ENCODE results near the gene SSBP3.

Gene SSBP3

DNA sequence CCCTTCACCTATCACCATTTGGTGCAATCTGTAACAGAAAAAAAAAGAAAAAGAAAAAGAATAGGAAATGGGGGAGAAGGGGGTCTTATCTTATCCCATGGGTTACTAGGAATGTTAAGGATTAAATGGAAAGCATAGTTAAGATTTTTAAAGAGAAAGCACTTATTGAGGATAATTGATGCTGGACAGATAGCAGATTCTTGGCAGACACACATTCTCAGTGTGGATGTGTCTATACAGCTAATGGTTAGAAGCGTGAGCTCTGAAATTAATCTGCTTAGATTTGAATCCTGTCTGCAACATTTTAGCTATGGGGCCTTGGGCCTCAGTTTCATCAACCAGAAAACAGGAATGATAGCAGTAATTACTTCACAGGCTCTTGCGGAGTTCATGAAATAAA lies 67.1 kb downstream of the SSBP3 start:
- Histone ChIP-seq H3K9me3 (ENCODE audit: insufficient read depth, low read length) (no peaks in the 10 kb centered on the region), H3F3A (ENCODE audit: insufficient read depth) (no peaks in the 10 kb centered on the region), H3K36me3 (ENCODE audit: low read length) (no peaks in the 10 kb centered on the region), H3K9ac (ENCODE audit: low read length) (no peak overlapping the region), H2AFZ (ENCODE audit: low read depth, low read length, severe bottlenecking) (no peak overlapping the region), H3K27me3 (ENCODE audit: low read length) (no peaks in the 10 kb centered on the region), H3K27ac (ENCODE audit: low read depth, low read length) (no peak overlapping the region), H3K79me2 (ENCODE audit: insufficient read depth, low read length) (no peaks in the 10 kb centered on the region), H4K20me1 (ENCODE audit: low read depth, low read length) (no peaks in the 10 kb centered on the region), H3K4me2 (ENCODE audit: low read depth, low read length, poor library complexity, severe bottlenecking) (no peak overlapping the region), H3K4me3 (ENCODE audit: insufficient read depth, low read length, poor library complexity, severe bottlenecking) (no peak overlapping the region), H3K9me2 (replicated peaks; ENCODE audit: insufficient read depth, low read length) (no peaks in the 10 kb centered on the region)
- TF ChIP-seq, protein P1, sequence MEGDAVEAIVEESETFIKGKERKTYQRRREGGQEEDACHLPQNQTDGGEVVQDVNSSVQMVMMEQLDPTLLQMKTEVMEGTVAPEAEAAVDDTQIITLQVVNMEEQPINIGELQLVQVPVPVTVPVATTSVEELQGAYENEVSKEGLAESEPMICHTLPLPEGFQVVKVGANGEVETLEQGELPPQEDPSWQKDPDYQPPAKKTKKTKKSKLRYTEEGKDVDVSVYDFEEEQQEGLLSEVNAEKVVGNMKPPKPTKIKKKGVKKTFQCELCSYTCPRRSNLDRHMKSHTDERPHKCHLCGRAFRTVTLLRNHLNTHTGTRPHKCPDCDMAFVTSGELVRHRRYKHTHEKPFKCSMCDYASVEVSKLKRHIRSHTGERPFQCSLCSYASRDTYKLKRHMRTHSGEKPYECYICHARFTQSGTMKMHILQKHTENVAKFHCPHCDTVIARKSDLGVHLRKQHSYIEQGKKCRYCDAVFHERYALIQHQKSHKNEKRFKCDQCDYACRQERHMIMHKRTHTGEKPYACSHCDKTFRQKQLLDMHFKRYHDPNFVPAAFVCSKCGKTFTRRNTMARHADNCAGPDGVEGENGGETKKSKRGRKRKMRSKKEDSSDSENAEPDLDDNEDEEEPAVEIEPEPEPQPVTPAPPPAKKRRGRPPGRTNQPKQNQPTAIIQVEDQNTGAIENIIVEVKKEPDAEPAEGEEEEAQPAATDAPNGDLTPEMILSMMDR (IDR thresholded peaks at IDR 0.05; ENCODE audit: insufficient read depth, low read length, poor library complexity, severe bottlenecking) = no peak
- no peak for TF ChIP-seq EZH2phosphoT487 (conservative IDR thresholded peaks at IDR 0.05; ENCODE audit: low read length)

DNA sequence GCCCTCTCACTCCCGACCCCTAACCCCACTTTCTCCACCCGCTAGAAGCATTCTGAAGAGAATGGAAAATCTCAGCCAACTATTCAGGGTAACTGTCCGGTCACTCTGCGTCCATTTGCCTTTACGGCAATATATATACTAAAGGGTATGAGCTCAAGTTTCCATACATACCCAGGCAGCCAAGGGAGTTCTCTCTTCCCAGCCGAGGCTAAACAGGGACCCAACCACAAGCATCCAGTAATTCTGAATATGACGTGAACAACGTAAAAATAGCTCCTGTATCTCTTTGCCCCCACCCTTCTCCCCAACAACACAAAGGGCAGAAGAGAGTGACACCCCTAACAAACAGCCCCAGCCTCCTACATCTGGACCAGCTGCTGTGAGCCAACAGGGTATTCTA lies 67.7 kb downstream of the SSBP3 start:
- H3K4me2 ChIP-seq (ENCODE audit: low read depth, low read length, poor library complexity, severe bottlenecking) = no peak overlapping the region
- no peaks in the 10 kb centered on the region for H3F3A ChIP-seq (ENCODE audit: insufficient read depth)
- H4K20me1 ChIP-seq (ENCODE audit: low read depth, low read length) = no peaks in the 10 kb centered on the region
- H3K9me3 ChIP-seq (ENCODE audit: insufficient read depth, low read length) = no peaks in the 10 kb centered on the region
- H3K9ac ChIP-seq (ENCODE audit: low read length) = no peak overlapping the region
- H3K27me3 ChIP-seq (ENCODE audit: low read length) = no peaks in the 10 kb centered on the region
- no peaks in the 10 kb centered on the region for H3K79me2 ChIP-seq (ENCODE audit: insufficient read depth, low read length)
- H3K36me3 ChIP-seq (ENCODE audit: low read length) = no peaks in the 10 kb centered on the region
- TF ChIP-seq, protein P1 (IDR thresholded peaks at IDR 0.05; ENCODE audit: insufficient read depth, low read length, poor library complexity, severe bottlenecking) = no peak
- TF ChIP-seq EZH2phosphoT487 (conservative IDR thresholded peaks at IDR 0.05; ENCODE audit: low read length) = no peak
- H2AFZ ChIP-seq (ENCODE audit: low read depth, low read length, severe bottlenecking) = no peak overlapping the region
- no peak overlapping the region for H3K4me3 ChIP-seq (ENCODE audit: insufficient read depth, low read length, poor library complexity, severe bottlenecking)
- no peaks in the 10 kb centered on the region for H3K9me2 ChIP-seq (replicated peaks; ENCODE audit: insufficient read depth, low read length)
- H3K27ac ChIP-seq (ENCODE audit: low read depth, low read length) = no peak overlapping the region

DNA sequence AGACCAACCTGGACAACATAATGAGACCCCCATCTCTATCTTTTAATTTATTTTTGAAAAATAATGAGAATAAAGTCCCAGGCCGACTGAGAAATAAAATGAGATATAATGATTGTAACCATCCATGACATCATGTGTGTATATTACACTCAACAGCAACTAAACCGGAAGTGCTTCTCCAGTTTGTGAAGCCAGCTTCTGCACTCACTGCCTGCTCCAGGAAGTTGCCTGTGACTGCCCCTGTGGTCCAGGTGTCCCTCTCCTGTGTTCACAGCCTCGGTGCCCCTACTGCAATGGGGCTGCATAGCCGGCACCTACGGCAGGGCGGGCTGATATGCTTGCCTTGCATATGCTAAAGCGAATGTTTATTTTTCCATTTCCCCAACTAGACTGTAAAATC lies 68.3 kb downstream of the SSBP3 start:
- no peaks in the 10 kb centered on the region for H3K36me3 ChIP-seq (ENCODE audit: low read length)
- TF ChIP-seq, protein P1 (IDR thresholded peaks at IDR 0.05; ENCODE audit: insufficient read depth, low read length, poor library complexity, severe bottlenecking) = no peak
- no peak for TF ChIP-seq EZH2phosphoT487 (conservative IDR thresholded peaks at IDR 0.05; ENCODE audit: low read length)
- no peaks in the 10 kb centered on the region for H3K9me3 ChIP-seq (ENCODE audit: insufficient read depth, low read length)
- H3K27ac ChIP-seq (ENCODE audit: low read depth, low read length) = no peak overlapping the region
- H3K79me2 ChIP-seq (ENCODE audit: insufficient read depth, low read length) = no peaks in the 10 kb centered on the region
- no peak overlapping the region for H3K4me2 ChIP-seq (ENCODE audit: low read depth, low read length, poor library complexity, severe bottlenecking)
- no peaks in the 10 kb centered on the region for H3K27me3 ChIP-seq (ENCODE audit: low read length)
- no peak overlapping the region for H2AFZ ChIP-seq (ENCODE audit: low read depth, low read length, severe bottlenecking)
- H4K20me1 ChIP-seq (ENCODE audit: low read depth, low read length) = no peaks in the 10 kb centered on the region
- no peak overlapping the region for H3K4me3 ChIP-seq (ENCODE audit: insufficient read depth, low read length, poor library complexity, severe bottlenecking)
- H3F3A ChIP-seq (ENCODE audit: insufficient read depth) = no peaks in the 10 kb centered on the region
- no peak overlapping the region for H3K9ac ChIP-seq (ENCODE audit: low read length)
- no peaks in the 10 kb centered on the region for H3K9me2 ChIP-seq (replicated peaks; ENCODE audit: insufficient read depth, low read length)
